OCI-LY3 (cell line): ENCODE results near the gene ODC1.
"Not testable (repeated sequence)": the region's sequence is repeated elsewhere in the genome, so short reads cannot be mapped to it uniquely, and the experiment has no call there.

Source experiments
- H2AFZ ChIP-seq: fragments of 200-600, 300-600 bp; shearing (Covaris generic); 2 replicates; pipeline ENCODE4 v1.6.0; 2014; ENCODE audit warnings: antibody characterized with exemption, low read depth, low read length
- H3K27ac ChIP-seq: fragments of 200-600, 300-600 bp; sonication (generic); 2 replicates; pipeline ENCODE4 v1.5.1; 2014; ENCODE audit warnings: mild to moderate bottlenecking, low read length, moderate library complexity, mixed read lengths
- H3K27me3 ChIP-seq: fragments of 200-600, 300-600 bp; sonication (generic); 2 replicates; pipeline ENCODE4 v1.6.1; 2014; ENCODE audit warnings: low read depth, low read length, mixed read lengths
- H3K36me3 ChIP-seq: fragments of 200-600, 300-600 bp; sonication (generic); replicated peaks from 2 replicates; pipeline ENCODE3; 2014; ENCODE audit warnings: low read depth, low read length, mixed read lengths
- H3K4me1 ChIP-seq: fragments of 300-600, 200-600 bp; sonication (generic); 2 replicates; pipeline ENCODE4 v1.6.1; 2014; ENCODE audit warnings: low read length, mixed read lengths
- H3K4me2 ChIP-seq: fragments of 200-600, 300-600 bp; sonication (generic); 2 replicates; pipeline ENCODE4 v1.6.1; 2014; ENCODE audit warnings: low read length, mixed read lengths
- H3K4me3 ChIP-seq: fragments of 300-600, 200-600 bp; sonication (generic); 2 replicates; pipeline ENCODE4 v1.5.1; 2014; ENCODE audit warnings: antibody characterized with exemption, mild to moderate bottlenecking, low read length, moderate library complexity
- H3K79me2 ChIP-seq: fragments of 300-600, 200-600 bp; shearing (Covaris generic); 2 replicates; pipeline ENCODE4 v1.6.1; 2014; ENCODE audit warnings: mild to moderate bottlenecking, low read length, mixed read lengths
- H3K9ac ChIP-seq: fragments of 300-600, 200-600 bp; shearing (Covaris generic); 2 replicates; pipeline ENCODE4 v1.6.0; 2014; ENCODE audit warnings: mild to moderate bottlenecking, low read length, moderate library complexity
- H3K9me3 ChIP-seq: fragments of 200-600, 300-600 bp; shearing (Covaris generic); 2 replicates; pipeline ENCODE4 v1.6.1; 2014; ENCODE audit warnings: low read length, mixed read lengths; ENCODE audit not compliant: insufficient read depth
- H4K20me1 ChIP-seq: fragments of 200-600, 300-600 bp; sonication (generic); 2 replicates; pipeline ENCODE4 v1.6.1; 2016; ENCODE audit warnings: low read length, mixed read lengths; ENCODE audit not compliant: insufficient read depth
- EZH2phosphoT487 ChIP-seq: fragments of 200-600 bp; shearing (Covaris generic); IDR thresholded peaks from 2 replicates; pipeline ENCODE4 v1.6.1; 2018; ENCODE audit warnings: antibody characterized with exemption, mixed run types, low read depth
- TF ChIP-seq, protein P1 (sequence below): fragments of 200-600, 300-600 bp; sonication (generic); IDR thresholded peaks from 2 replicates; pipeline ENCODE4 v1.5.1; 2014; ENCODE audit warnings: antibody characterized with exemption, low read length, low read depth

ODC1 gene

DNA sequence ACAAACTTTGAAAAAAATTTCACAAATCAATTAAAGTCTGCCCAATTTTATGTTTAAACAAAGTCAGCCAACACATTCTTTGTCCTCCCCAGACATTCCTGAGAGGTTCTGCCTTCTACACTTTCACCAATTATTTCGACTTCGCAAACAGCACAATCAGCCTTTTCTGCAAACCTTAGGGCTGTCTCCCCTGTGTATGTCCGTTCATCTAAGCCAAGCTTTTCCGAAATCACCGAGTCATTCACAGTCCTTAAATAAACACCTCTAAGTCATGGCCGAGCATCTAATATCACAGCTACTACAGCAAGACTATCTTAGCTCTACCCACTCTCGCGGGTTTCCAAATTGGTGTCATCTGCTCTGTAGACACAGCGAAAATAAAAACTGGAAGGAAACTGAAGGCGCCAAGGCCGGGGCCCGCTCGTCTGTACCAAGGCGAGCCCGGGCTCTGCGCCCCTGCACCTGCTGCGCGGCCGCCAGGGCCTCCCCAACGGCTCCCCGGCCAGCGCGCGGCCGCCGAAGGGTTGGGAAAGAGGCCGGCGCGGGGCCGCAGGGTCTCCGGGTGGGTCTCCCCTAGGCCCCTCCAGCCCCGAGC is 730 bp downstream of the ODC1 start:
- peaks cover 33% of the 10 kb centered on the region for H3K36me3 ChIP-seq
- no peak for TF ChIP-seq EZH2phosphoT487
- TF ChIP-seq, protein P1, sequence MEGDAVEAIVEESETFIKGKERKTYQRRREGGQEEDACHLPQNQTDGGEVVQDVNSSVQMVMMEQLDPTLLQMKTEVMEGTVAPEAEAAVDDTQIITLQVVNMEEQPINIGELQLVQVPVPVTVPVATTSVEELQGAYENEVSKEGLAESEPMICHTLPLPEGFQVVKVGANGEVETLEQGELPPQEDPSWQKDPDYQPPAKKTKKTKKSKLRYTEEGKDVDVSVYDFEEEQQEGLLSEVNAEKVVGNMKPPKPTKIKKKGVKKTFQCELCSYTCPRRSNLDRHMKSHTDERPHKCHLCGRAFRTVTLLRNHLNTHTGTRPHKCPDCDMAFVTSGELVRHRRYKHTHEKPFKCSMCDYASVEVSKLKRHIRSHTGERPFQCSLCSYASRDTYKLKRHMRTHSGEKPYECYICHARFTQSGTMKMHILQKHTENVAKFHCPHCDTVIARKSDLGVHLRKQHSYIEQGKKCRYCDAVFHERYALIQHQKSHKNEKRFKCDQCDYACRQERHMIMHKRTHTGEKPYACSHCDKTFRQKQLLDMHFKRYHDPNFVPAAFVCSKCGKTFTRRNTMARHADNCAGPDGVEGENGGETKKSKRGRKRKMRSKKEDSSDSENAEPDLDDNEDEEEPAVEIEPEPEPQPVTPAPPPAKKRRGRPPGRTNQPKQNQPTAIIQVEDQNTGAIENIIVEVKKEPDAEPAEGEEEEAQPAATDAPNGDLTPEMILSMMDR: no peak
- no peaks in the 10 kb centered on the region for H3K9me3 ChIP-seq
- H4K20me1 ChIP-seq: peaks cover 45% of the 10 kb centered on the region
- peaks cover 66% of the 10 kb centered on the region for H3K79me2 ChIP-seq
- H3K4me3 ChIP-seq: peak overlapping the region; percentile 97
- H3K4me2 ChIP-seq: peak overlapping the region; percentile 70
- H3K9ac ChIP-seq: peak overlapping the region; percentile 92
- H3K27ac ChIP-seq: peak overlapping the region; percentile 81
- no peak overlapping the region for H2AFZ ChIP-seq
- peaks cover 19% of the 10 kb centered on the region for H3K4me1 ChIP-seq
- H3K27me3 ChIP-seq: no peaks in the 10 kb centered on the region

DNA sequence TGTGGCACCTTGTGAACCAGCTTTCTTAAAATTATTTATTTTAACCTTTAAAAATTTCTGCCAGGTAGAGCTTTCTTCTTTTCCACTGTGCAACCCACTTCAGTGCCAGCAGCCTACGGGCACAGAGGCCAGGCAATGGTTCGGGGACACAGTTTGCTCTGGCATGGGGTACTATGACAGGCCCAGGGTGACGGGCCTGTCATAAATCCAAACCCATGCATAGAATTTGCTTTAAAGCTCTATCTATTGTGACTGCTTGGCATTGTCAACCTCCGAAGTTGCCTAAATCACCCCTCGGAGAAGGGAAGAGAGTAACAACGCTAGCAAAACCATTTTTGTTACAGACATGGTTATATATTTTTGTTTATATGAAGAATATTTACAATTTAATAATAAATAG is 1.5 kb downstream of the ODC1 start:
- Histone ChIP-seq H3K9ac (peak overlapping the region; percentile 92), H3K79me2 (peaks cover 66% of the 10 kb centered on the region), H3K27me3 (no peaks in the 10 kb centered on the region), H3K4me3 (peak overlapping the region; percentile 97), H3K27ac (peak overlapping the region; percentile 17; the same call in 1 of the 2 replicates), H3K4me2 (peak overlapping the region; percentile 70), H3K36me3 (peaks cover 41% of the 10 kb centered on the region), H4K20me1 (peaks cover 51% of the 10 kb centered on the region), H3K9me3 (no peaks in the 10 kb centered on the region), H2AFZ (no peak overlapping the region), H3K4me1 (peaks cover 19% of the 10 kb centered on the region)
- no peak for TF ChIP-seq EZH2phosphoT487
- TF ChIP-seq, protein P1: no peak

DNA sequence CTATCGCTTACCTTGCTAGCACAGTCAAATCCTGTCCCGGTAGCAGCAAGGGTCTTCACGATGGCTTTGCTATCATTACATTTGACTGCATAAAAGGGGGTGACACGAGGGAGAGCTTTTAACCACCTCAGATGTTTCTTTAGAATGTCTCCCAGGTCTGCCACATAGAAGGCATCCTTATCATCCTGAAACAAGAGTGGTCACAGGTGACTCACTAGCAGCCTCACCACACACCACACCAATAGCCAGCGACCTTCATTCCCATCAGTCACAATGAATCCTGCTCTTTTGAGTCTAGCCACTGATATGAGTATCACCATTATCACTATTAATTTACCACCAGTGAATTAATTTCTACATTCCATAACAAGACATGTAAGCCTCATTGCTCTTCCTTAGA is 3.7 kb downstream of the ODC1 start:
- H3K4me2 ChIP-seq: peak overlapping the region; percentile 70; the same call in 1 of the 2 replicates
- peaks cover 58% of the 10 kb centered on the region for H3K36me3 ChIP-seq
- no peak overlapping the region for H3K27ac ChIP-seq
- peaks cover 62% of the 10 kb centered on the region for H4K20me1 ChIP-seq
- no peak for TF ChIP-seq EZH2phosphoT487
- TF ChIP-seq, protein P1: no peak
- H3K9me3 ChIP-seq: no peaks in the 10 kb centered on the region
- peaks cover 15% of the 10 kb centered on the region for H3K4me1 ChIP-seq
- H2AFZ ChIP-seq: no peak overlapping the region
- H3K79me2 ChIP-seq: peaks cover 60% of the 10 kb centered on the region
- no peak overlapping the region for H3K9ac ChIP-seq
- no peak overlapping the region for H3K4me3 ChIP-seq
- H3K27me3 ChIP-seq: no peaks in the 10 kb centered on the region

DNA sequence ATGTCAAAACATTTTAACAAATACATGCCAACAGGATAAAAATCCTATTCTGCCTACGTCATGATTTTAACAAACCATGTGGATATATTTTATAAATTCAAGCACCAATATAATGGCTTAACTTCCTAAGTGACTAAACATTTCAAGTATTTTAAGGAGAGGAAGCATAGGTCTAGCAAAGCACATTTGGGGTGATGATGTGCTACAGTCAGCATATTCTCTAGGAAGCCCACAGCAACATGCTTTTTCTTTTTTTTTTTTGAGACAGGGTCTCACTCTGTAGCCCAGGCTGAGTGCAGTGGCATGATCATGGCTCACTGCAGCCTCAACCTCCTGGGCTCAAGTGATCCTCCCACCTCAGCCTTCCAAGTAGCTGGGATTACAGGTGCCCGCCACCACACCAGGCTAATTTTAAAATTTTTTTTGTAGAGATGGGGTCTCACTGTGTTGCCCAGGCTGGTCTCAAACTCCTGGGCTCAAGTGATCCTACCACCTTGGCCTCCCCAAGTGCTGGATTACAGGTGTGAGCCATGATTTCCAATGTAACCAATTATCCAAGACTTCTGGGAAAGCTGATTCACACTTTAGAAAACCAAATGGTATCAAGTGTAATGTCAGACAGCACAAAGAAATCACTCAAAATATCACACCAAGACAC is 5.5 kb downstream of the ODC1 start:
- not testable (repeated sequence) for H3K4me2 ChIP-seq, H3K9me3 ChIP-seq, H2AFZ ChIP-seq, H3K9ac ChIP-seq, H3K4me3 ChIP-seq, H3K27me3 ChIP-seq, H3K27ac ChIP-seq
- peaks cover 15% of the 10 kb centered on the region for H3K4me1 ChIP-seq
- peaks cover 70% of the 10 kb centered on the region for H3K36me3 ChIP-seq
- peaks cover 46% of the 10 kb centered on the region for H3K79me2 ChIP-seq
- H4K20me1 ChIP-seq: peaks cover 70% of the 10 kb centered on the region
